ENCODE data around the gene SLC16A10. TPM values are rescaled to one million over a fixed set of nuclear protein-coding genes. Genes with fewer than 3 reads are reported as not detected.
"Not testable (repeated sequence)": the region's sequence is repeated elsewhere in the genome, so short reads cannot be mapped to it uniquely, and the experiment has no call there.

The SLC16A10 gene
- total RNA-seq, 4 donors from 2014 or later = 18.7 to 35.8 (median 22.1) TPM

DNA sequence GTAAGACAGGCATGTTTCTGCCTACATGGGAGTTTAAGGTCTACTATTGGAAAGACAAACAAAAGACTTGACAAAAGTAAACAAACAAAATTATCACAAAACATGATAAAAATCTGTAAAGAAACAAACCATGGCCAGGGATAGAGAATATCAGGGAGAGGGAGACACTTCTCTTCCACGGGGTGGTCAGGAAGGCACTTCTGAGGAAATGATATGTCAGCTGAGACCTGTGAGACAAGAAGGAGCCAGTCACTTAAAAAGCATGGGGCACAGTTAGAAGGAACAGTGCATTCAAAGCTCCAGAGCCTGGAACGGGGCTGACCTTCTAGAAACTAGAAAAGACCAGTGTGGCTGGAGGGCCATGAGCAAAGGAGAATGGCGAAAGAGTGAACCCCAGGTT lies 35.1 kb upstream of the SLC16A10 start:
- Histone ChIP-seq H3K4me1 (no peaks in the 10 kb centered on the region), H3K27me3 (no peaks in the 10 kb centered on the region), H3K9me3 (no peaks in the 10 kb centered on the region), H3K27ac (no peak overlapping the region), H3K36me3 (no peaks in the 10 kb centered on the region), H3K4me3 (replicated peaks in 1 of 3) (no peak overlapping the region)
- intact Hi-C loops (cut with DNase I) = no loop called here
- no peak for DNase-seq
- WGBS, 2 donors = 83 to 88% methylated on average over 3 of the region's 3 CpGs
- TF ChIP-seq CTCF (IDR thresholded peaks at IDR 0.05) (no peak), POLR2A (IDR thresholded peaks at IDR 0.05) (no peak)

DNA sequence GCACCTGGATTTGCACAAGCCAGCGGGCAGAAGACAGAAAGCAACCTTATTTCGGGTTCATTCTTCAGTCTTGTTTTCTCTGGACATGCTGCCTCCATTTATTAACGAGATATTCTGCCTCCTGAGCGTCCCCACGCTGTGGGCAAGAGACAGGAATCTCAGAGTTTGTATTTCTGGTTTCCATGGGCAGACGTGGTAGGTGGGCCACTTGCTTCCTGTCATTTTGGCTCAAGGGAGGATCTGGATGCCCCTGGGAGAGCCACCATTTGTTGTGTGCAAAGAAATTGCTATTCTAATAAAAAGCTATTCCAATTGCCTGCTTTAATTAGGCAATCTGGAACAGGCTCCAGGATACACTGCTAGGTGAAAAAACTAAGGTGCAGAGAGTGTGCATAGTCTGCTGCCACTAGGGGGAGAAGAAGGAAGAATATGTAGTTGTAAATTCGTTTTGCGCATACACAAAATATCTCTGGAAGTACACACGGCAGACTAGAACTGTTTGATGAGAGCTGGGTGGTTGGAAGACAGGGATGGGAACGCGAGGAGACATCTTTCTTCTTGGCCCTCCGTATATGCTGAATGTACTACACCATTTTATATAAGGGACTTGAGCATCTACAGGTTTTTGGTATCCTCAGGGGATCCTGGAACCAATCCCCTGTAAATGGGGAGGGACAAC lies 30.1 kb upstream of the SLC16A10 start:
- no peaks in the 10 kb centered on the region for H3K36me3 ChIP-seq
- peak; percentile 13 to 14 for DNase-seq
- H3K4me3 ChIP-seq (replicated peaks in 1 of 3) = no peak overlapping the region
- no peaks in the 10 kb centered on the region for H3K9me3 ChIP-seq
- WGBS, 2 donors = 48 to 54% methylated on average over 12 of the region's 12 CpGs
- TF ChIP-seq POLR2A (IDR thresholded peaks at IDR 0.05) (no peak), CTCF (IDR thresholded peaks at IDR 0.05) (peak; percentile 23 to 76 (median 56))
- no peaks in the 10 kb centered on the region for H3K27me3 ChIP-seq
- H3K27ac ChIP-seq = no peak overlapping the region
- intact Hi-C loops (cut with DNase I) = no loop called here
- H3K4me1 ChIP-seq = no peaks in the 10 kb centered on the region

- 86 to 87% methylated on average over 5 of the region's 5 CpGs for WGBS, 2 donors
Observed at GRCh38 chr6:111061508-111061907, 25.8 kb upstream of the SLC16A10 start.

GRCh38 chr6:111061985-111062384 lies 25.3 kb upstream of the SLC16A10 start:
- intact Hi-C loops (cut with DNase I) = loop anchor here (10.0 kb wide), 1 partner anchor 143 kb away; no protein-coding TSS in a partner anchor

More at GRCh38 chr6:111061508-111061907, 25.8 kb upstream of the SLC16A10 start:
- no peak for DNase-seq
- Histone ChIP-seq H3K27me3 (no peaks in the 10 kb centered on the region), H3K27ac (no peak overlapping the region), H3K36me3 (no peaks in the 10 kb centered on the region), H3K4me3 (replicated peaks in 1 of 3) (no peak overlapping the region), H3K9me3 (no peaks in the 10 kb centered on the region), H3K4me1 (no peaks in the 10 kb centered on the region)
- TF ChIP-seq CTCF (IDR thresholded peaks at IDR 0.05) = no peak
- no peak for TF ChIP-seq POLR2A (IDR thresholded peaks at IDR 0.05)
- intact Hi-C loops (cut with DNase I) = loop anchor here (10.0 kb wide), 1 partner anchor 143 kb away; no protein-coding TSS in a partner anchor

DNA sequence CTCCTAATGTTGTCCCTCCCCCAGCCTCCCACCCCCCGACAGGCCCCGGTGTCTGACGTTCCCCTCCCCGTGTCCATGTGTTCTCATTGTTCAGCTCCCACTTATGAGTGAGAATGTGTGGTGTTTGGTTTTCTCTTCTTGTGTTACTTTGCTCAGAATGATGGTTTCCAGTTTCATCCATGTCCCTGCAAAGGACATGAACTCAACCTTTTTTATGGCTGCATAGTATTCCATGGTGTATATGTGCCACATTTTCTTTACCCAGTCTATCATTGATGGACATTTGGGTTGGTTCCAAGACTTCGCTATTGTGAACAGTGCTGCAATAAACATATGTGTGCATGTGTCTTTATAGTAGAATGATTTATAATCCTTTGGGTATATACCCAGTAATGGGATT lies 24.4 kb upstream of the SLC16A10 start:
- 89 to 94% methylated on average over 5 of the region's 5 CpGs for WGBS, 2 donors
- not testable (repeated sequence) for H3K4me1 ChIP-seq; H3K27ac ChIP-seq; DNase-seq; H3K27me3 ChIP-seq; H3K36me3 ChIP-seq; H3K9me3 ChIP-seq; H3K4me3 ChIP-seq (replicated peaks in 1 of 3)
- intact Hi-C loops (cut with DNase I) = loop anchor here (10.0 kb wide), 1 partner anchor 142 kb away; no protein-coding TSS in a partner anchor

More at GRCh38 chr6:111061985-111062384, 25.3 kb upstream of the SLC16A10 start:
- not testable (repeated sequence) for H3K4me1 ChIP-seq; DNase-seq; H3K27me3 ChIP-seq; H3K27ac ChIP-seq; H3K9me3 ChIP-seq; H3K36me3 ChIP-seq; H3K4me3 ChIP-seq (replicated peaks in 1 of 3)
- WGBS, 2 donors = 96 to 100% methylated on average over 3 to 5 of the region's 5 CpGs

GRCh38 chr6:111068109-111068865 lies 19.0 kb upstream of the SLC16A10 start:
- no peaks in the 10 kb centered on the region for H3K36me3 ChIP-seq
- 46 to 55% methylated on average over 8 of the region's 8 CpGs for WGBS, 2 donors
- TF ChIP-seq CTCF (IDR thresholded peaks at IDR 0.05) = no peak
- TF ChIP-seq POLR2A (IDR thresholded peaks at IDR 0.05) = no peak
- intact Hi-C loops (cut with DNase I) = loop anchor here (10.0 kb wide), 1 partner anchor 137 kb away; no protein-coding TSS in a partner anchor
- no peak overlapping the region for H3K4me3 ChIP-seq (replicated peaks in 1 of 3)
- DNase-seq = no peak
- H3K4me1 ChIP-seq = peaks cover 0 to 7% of the 10 kb centered on the region in 2 donors
- no peak overlapping the region for H3K27ac ChIP-seq
- H3K27me3 ChIP-seq = no peaks in the 10 kb centered on the region
- H3K9me3 ChIP-seq = no peaks in the 10 kb centered on the region

Measured in thyroid gland (tissue), 4 donors.